Measurements from ENCODE around the gene CSMD2.

- no peak for TF ChIP-seq CTCF (IDR thresholded peaks at IDR 0.05)
- no peak for TF ChIP-seq POLR2A (IDR thresholded peaks at IDR 0.05)
These were observed 449.7 kb downstream of the CSMD2 start for GRCh38 chr1:33715195-33715811.
